IMR-90 (cell line): ENCODE measurements around the gene STAC. TPM values are rescaled to one million over a fixed set of nuclear protein-coding genes. Genes with fewer than 3 reads are reported as not detected.

Experiments used
- ATAC-seq: fragments of 200-7000 bp; cut with Tn5 transposase; 2 replicates; pipeline ENCODE4 v1.9.1; 2020; ENCODE audit warnings: low read depth, mild to moderate bottlenecking, moderate library complexity
- BruUV-seq: library from RNA; stranded (reverse); fragments of 400-500 nt; replicated peaks from 2 replicates; lab custom pipeline; 2021; lab: Mats Ljungman, UMichigan
- CTCF ChIA-PET: fragments of 300-600 bp; formaldehyde crosslinking; extraction: SDS; loops from one replicate; lab custom pipeline; 2021; ENCODE audit warnings: antibody characterized with exemption; lab: Yijun Ruan, JAX
- POLR2A ChIA-PET: fragments of 300-600 bp; sonication (Branson Sonifier 250); formaldehyde crosslinking; loops from one replicate; lab custom pipeline; 2022; ENCODE audit warnings: antibody characterized with exemption; ENCODE audit not compliant: unreplicated experiment; lab: Charles Lee
- DNase-seq: peaks from one replicate; pipeline ENCODE4 v3.0.0; 2013
- H2AFZ ChIP-seq: replicated peaks from 2 replicates; pipeline ENCODE3; 2013; ENCODE audit warnings: low read length, mild to moderate bottlenecking; ENCODE audit not compliant: poor library complexity
- H2AK5ac ChIP-seq: 2 replicates; pipeline ENCODE4 v1.6.1; 2013; ENCODE audit warnings: low read depth, low read length, inconsistent platforms
- H2AK9ac ChIP-seq: replicated peaks from 2 replicates; pipeline ENCODE3; 2013; ENCODE audit warnings: mild to moderate bottlenecking, low read depth, low read length, moderate library complexity; ENCODE audit not compliant: poor library complexity
- H2BK120ac ChIP-seq: 2 replicates; pipeline ENCODE4 v1.6.1; 2013; ENCODE audit warnings: low read depth, low read length, inconsistent platforms
- H2BK15ac ChIP-seq: 3 replicates; pipeline ENCODE4 v1.6.1; 2013; ENCODE audit warnings: low read depth, low read length, inconsistent platforms
- H2BK20ac ChIP-seq: 2 replicates; pipeline ENCODE4 v1.6.1; 2013; ENCODE audit warnings: low read depth, mild to moderate bottlenecking, inconsistent platforms, low read length, moderate library complexity
- H2BK5ac ChIP-seq: 2 replicates; pipeline ENCODE4 v1.6.1; 2013; ENCODE audit warnings: mild to moderate bottlenecking, low read depth, low read length, inconsistent platforms; ENCODE audit not compliant: poor library complexity, severe bottlenecking
- H3K14ac ChIP-seq: replicated peaks from 2 replicates; pipeline ENCODE4 v1.6.1; 2013; ENCODE audit warnings: low read depth, low read length, inconsistent platforms
- H3K18ac ChIP-seq: 2 replicates; pipeline ENCODE4 v1.6.1; 2013; ENCODE audit warnings: low read depth, low read length, control low read depth
- H3K23ac ChIP-seq: 2 replicates; pipeline ENCODE4 v1.6.1; 2013; ENCODE audit warnings: low read depth, low read length, inconsistent platforms
- H3K27ac ChIP-seq: 2 replicates; pipeline ENCODE4 v1.5.1; 2013; ENCODE audit warnings: mild to moderate bottlenecking, control low read depth, low read length; ENCODE audit not compliant: insufficient read depth
- H3K27me3 ChIP-seq: 2 replicates; pipeline ENCODE4 v1.6.1; 2013; ENCODE audit warnings: low read length; ENCODE audit not compliant: control insufficient read depth, insufficient read depth
- H3K36me3 ChIP-seq: 2 replicates; pipeline ENCODE4 v1.6.1; 2013; ENCODE audit warnings: low read length, mixed read lengths; ENCODE audit not compliant: control insufficient read depth, insufficient read depth
- H3K4ac ChIP-seq: 2 replicates; pipeline ENCODE4 v1.6.1; 2013; ENCODE audit warnings: low read depth, low read length, inconsistent platforms
- H3K4me1 ChIP-seq: 2 replicates; pipeline ENCODE4 v1.6.1; 2013; ENCODE audit warnings: low read length, mixed read lengths; ENCODE audit not compliant: control insufficient read depth, insufficient read depth
- H3K4me2 ChIP-seq: 2 replicates; pipeline ENCODE4 v1.6.1; 2013; ENCODE audit warnings: low read depth, mild to moderate bottlenecking, control low read depth, low read length, moderate library complexity
- H3K4me3 ChIP-seq: 2 replicates; pipeline ENCODE4 v1.5.1; 2013; ENCODE audit warnings: low read depth, mild to moderate bottlenecking, control low read depth, low read length, moderate library complexity; ENCODE audit not compliant: insufficient read depth
- H3K56ac ChIP-seq: 2 replicates; pipeline ENCODE4 v1.6.1; 2013; ENCODE audit warnings: low read length, inconsistent platforms; ENCODE audit not compliant: insufficient read depth; ENCODE audit errors: extremely low read depth
- H3K79me1 ChIP-seq, 2 experiments: 2 replicates each; pipeline ENCODE4 v1.6.1; 2013; ENCODE audit warnings: low read length in 2 of 2, inconsistent platforms in 1 of 2, low read depth in 1 of 2
- H3K9ac ChIP-seq: 2 replicates; pipeline ENCODE4 v1.6.1; 2013; ENCODE audit warnings: low read depth, low read length, control low read depth
- H3K9me1 ChIP-seq: 2 replicates; pipeline ENCODE4 v1.6.1; 2013; ENCODE audit warnings: low read length, inconsistent platforms; ENCODE audit not compliant: insufficient read depth
- H3K9me3 ChIP-seq: 2 replicates; pipeline ENCODE4 v1.6.1; 2013; ENCODE audit warnings: low read length; ENCODE audit not compliant: control insufficient read depth, insufficient read depth
- H4K20me1 ChIP-seq: 2 replicates; pipeline ENCODE4 v1.6.1; 2013; ENCODE audit warnings: low read length, inconsistent platforms; ENCODE audit not compliant: insufficient read depth
- H4K5ac ChIP-seq: 2 replicates; pipeline ENCODE4 v1.6.1; 2013; ENCODE audit warnings: mild to moderate bottlenecking, low read depth, low read length, control low read depth
- H4K8ac ChIP-seq, 2 experiments: 2 replicates each; pipeline ENCODE4 v1.6.1; 2013; ENCODE audit warnings: low read depth in 2 of 2, low read length in 2 of 2, control low read depth in 1 of 2, inconsistent platforms in 1 of 2
- H4K91ac ChIP-seq: 2 replicates; pipeline ENCODE4 v1.6.1; 2013; ENCODE audit warnings: low read depth, low read length, inconsistent platforms; ENCODE audit not compliant: insufficient read depth
- BHLHE40 ChIP-seq: fragments of 150-350 bp; IDR thresholded peaks from 2 replicates; pipeline ENCODE4 v1.6.1; 2016; ENCODE audit warnings: mild to moderate bottlenecking, low read depth, low read length
- CEBPB ChIP-seq: IDR thresholded peaks from 2 replicates; pipeline ENCODE4 v1.6.1; 2012; ENCODE audit warnings: low read depth, low read length, improper control_type of control experiment
- CHD1 ChIP-seq: IDR thresholded peaks from 2 replicates; pipeline ENCODE4 v1.6.1; 2012; ENCODE audit warnings: low read depth, low read length, improper control_type of control experiment
- FOS ChIP-seq: fragments of 150-350 bp; IDR thresholded peaks from 2 replicates; pipeline ENCODE4 v1.6.1; 2016; ENCODE audit warnings: low read depth, low read length
- MAFK ChIP-seq: IDR thresholded peaks from 2 replicates; pipeline ENCODE4 v1.6.1; 2012; ENCODE audit warnings: low read depth, low read length, improper control_type of control experiment
- MAZ ChIP-seq: IDR thresholded peaks from 2 replicates; pipeline ENCODE4 v1.6.1; 2012; ENCODE audit warnings: low read depth, mild to moderate bottlenecking, low read length, improper control_type of control experiment, moderate library complexity, borderline replicate concordance
- MXI1 ChIP-seq: IDR thresholded peaks from 2 replicates; pipeline ENCODE4 v1.6.1; 2012; ENCODE audit warnings: low read depth, mild to moderate bottlenecking, low read length, moderate library complexity, borderline replicate concordance
- NFE2L2 ChIP-seq: fragments of 150-350 bp; IDR thresholded peaks from 2 replicates; pipeline ENCODE4 v1.6.1; 2016; ENCODE audit warnings: low read depth, mild to moderate bottlenecking, low read length
- POLR2A ChIP-seq: IDR thresholded peaks from 2 replicates; pipeline ENCODE4 v1.6.1; 2012; ENCODE audit warnings: mild to moderate bottlenecking, low read depth, low read length
- RAD21 ChIP-seq: IDR thresholded peaks from 2 replicates; pipeline ENCODE4 v1.6.1; 2012; ENCODE audit warnings: low read length, improper control_type of control experiment
- RCOR1 ChIP-seq: IDR thresholded peaks from 2 replicates; pipeline ENCODE4 v1.6.1; 2012; ENCODE audit warnings: mild to moderate bottlenecking, low read length, improper control_type of control experiment; ENCODE audit not compliant: insufficient replicate concordance
- RFX5 ChIP-seq: IDR thresholded peaks from 2 replicates; pipeline ENCODE4 v1.8.0; 2012; ENCODE audit warnings: low read depth, mild to moderate bottlenecking, low read length, moderate library complexity
- SMC3 ChIP-seq: fragments of 150-350 bp; IDR thresholded peaks from 2 replicates; pipeline ENCODE4 v1.6.1; 2016; ENCODE audit warnings: low read depth, mild to moderate bottlenecking, antibody characterized with exemption, low read length, moderate library complexity
- WGBS, 2 experiments: methylation state at CpG; one replicate each; pipeline versions ENCODE4 v1.1.5 to v1.1.7; 2013; ENCODE audit warnings: missing lambda C conversion rate in 2 of 2; ENCODE audit not compliant: insufficient read length in 1 of 2; ENCODE audit errors: extremely low coverage in 2 of 2; 5-methylcytosine and 5-hydroxymethylcytosine counted together
- dilution Hi-C: fragments of 300-500 bp; cut with HindIII; formaldehyde crosslinking; loops from one replicate; pipeline ENCODE4 v1.14.3; 2018; ENCODE audit warnings: low sequenced_read_pairs; ENCODE audit not compliant: unreplicated experiment
- in situ Hi-C: fragments of 300-500 bp; cut with MboI; formaldehyde crosslinking; loops from 3 replicates; pipeline ENCODE4 v1.14.3; 2019; ENCODE audit warnings: low sequenced_read_pairs, inconsistent platforms, mixed read lengths
- intact Hi-C: fragments of 100-400 bp; cut with micrococcal nuclease; formaldehyde crosslinking; loops from 2 replicates; pipeline ENCODE4 v1.10.0; 2022
- polyA plus RNA-seq, 3 experiments: library from polyadenylated mRNA; depleted of rRNA; stranded (reverse); fragments of >200 nt; gene quantifications; 2 replicates each; pipeline ENCODE4 v1.2.3, GENCODE V29; 2012; ENCODE audit warnings: low replicate concordance in 1 of 3
- total RNA-seq: library from RNA; depleted of rRNA; stranded (reverse); fragments of >200 nt; gene quantifications from 2 replicates; pipeline ENCODE4 v1.2.3, GENCODE V29; 2012
- TF ChIP-seq, protein P1 (sequence below): fragments of 150-350 bp; IDR thresholded peaks from 2 replicates; pipeline ENCODE4 v1.6.1; 2016; ENCODE audit warnings: low read depth, mild to moderate bottlenecking, low read length, moderate library complexity, borderline replicate concordance
- TF ChIP-seq, protein P2 (sequence below): fragments of 150-350 bp; IDR thresholded peaks from 2 replicates; pipeline ENCODE4 v1.6.1; 2017; ENCODE audit warnings: mild to moderate bottlenecking, antibody characterized with exemption, low read length, low read depth
- TF ChIP-seq, protein P3 (sequence below): conservative IDR thresholded peaks from 2 replicates; pipeline ENCODE4 v1.5.1; 2012; ENCODE audit warnings: mild to moderate bottlenecking, low read depth, low read length, improper control_type of control experiment

STAC gene
- total and polyA plus RNA-seq, 2 of the 4 experiments (the other 2 are of a cell fraction): 0.19 to 0.36 TPM

DNA sequence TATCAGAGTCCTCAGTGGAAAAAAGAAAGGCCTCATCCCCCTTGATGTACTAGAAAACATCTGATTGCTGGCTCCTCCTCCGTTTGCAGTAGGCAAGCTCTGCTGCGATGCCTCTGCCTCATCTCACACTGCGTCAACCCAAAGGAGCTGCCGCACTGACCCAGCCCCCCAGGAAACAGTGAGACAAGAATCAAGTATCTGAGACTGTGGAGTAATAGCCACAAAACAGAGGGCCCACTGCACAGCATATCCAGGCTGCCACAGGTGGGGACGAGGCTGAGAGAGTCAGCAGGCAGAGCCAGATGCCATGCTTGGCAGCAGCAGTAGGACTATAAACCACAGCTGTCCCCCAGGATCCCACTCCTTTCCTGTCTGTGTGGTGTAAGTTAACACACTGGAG, 165.9 kb downstream of the STAC start:
- in situ Hi-C loops: no loop called here
- Histone ChIP-seq H2BK15ac (no peak overlapping the region), H3K9me3 (no peaks in the 10 kb centered on the region), H3K23ac (no peak overlapping the region), H2BK120ac (no peak overlapping the region), H3K4me3 (no peak overlapping the region), H3K56ac (no peak overlapping the region), H4K8ac (no peak overlapping the region), H3K4ac (no peak overlapping the region), H3K79me1 (no peaks in the 10 kb centered on the region), H3K4me1 (no peaks in the 10 kb centered on the region), H4K91ac (no peak overlapping the region), H3K9ac (no peak overlapping the region), H4K20me1 (no peaks in the 10 kb centered on the region), H2AFZ (no peak overlapping the region), H3K36me3 (no peaks in the 10 kb centered on the region), H3K27ac (no peak overlapping the region), H3K18ac (no peak overlapping the region), H2BK5ac (no peak overlapping the region), H3K14ac (no peak overlapping the region), H4K5ac (no peak overlapping the region), H3K4me2 (no peak overlapping the region), H3K27me3 (no peaks in the 10 kb centered on the region; the same call in 1 of the 2 replicates), H2BK20ac (no peak overlapping the region), H3K9me1 (no peaks in the 10 kb centered on the region), H2AK5ac (no peak overlapping the region), H2AK9ac (no peak overlapping the region)
- no TSS peak for BruUV-seq
- POLR2A ChIA-PET: no interaction called here
- dilution Hi-C loops: no loop called here
- intact Hi-C loops: no loop called here
- no peak for TF ChIP-seq MXI1
- TF ChIP-seq RCOR1: no peak
- TF ChIP-seq BHLHE40: no peak
- no peak for TF ChIP-seq FOS
- TF ChIP-seq, protein P1, sequence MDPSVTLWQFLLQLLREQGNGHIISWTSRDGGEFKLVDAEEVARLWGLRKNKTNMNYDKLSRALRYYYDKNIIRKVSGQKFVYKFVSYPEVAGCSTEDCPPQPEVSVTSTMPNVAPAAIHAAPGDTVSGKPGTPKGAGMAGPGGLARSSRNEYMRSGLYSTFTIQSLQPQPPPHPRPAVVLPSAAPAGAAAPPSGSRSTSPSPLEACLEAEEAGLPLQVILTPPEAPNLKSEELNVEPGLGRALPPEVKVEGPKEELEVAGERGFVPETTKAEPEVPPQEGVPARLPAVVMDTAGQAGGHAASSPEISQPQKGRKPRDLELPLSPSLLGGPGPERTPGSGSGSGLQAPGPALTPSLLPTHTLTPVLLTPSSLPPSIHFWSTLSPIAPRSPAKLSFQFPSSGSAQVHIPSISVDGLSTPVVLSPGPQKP: no peak
- no peak for TF ChIP-seq RFX5
- no peak for TF ChIP-seq MAFK
- TF ChIP-seq, protein P2, sequence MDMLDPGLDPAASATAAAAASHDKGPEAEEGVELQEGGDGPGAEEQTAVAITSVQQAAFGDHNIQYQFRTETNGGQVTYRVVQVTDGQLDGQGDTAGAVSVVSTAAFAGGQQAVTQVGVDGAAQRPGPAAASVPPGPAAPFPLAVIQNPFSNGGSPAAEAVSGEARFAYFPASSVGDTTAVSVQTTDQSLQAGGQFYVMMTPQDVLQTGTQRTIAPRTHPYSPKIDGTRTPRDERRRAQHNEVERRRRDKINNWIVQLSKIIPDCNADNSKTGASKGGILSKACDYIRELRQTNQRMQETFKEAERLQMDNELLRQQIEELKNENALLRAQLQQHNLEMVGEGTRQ: no peak
- no peak for TF ChIP-seq RAD21
- no peak for TF ChIP-seq CEBPB
- TF ChIP-seq POLR2A: no peak
- TF ChIP-seq CHD1: no peak
- TF ChIP-seq, protein P3, sequence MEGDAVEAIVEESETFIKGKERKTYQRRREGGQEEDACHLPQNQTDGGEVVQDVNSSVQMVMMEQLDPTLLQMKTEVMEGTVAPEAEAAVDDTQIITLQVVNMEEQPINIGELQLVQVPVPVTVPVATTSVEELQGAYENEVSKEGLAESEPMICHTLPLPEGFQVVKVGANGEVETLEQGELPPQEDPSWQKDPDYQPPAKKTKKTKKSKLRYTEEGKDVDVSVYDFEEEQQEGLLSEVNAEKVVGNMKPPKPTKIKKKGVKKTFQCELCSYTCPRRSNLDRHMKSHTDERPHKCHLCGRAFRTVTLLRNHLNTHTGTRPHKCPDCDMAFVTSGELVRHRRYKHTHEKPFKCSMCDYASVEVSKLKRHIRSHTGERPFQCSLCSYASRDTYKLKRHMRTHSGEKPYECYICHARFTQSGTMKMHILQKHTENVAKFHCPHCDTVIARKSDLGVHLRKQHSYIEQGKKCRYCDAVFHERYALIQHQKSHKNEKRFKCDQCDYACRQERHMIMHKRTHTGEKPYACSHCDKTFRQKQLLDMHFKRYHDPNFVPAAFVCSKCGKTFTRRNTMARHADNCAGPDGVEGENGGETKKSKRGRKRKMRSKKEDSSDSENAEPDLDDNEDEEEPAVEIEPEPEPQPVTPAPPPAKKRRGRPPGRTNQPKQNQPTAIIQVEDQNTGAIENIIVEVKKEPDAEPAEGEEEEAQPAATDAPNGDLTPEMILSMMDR: no peak
- TF ChIP-seq MAZ: no peak
- TF ChIP-seq SMC3: no peak
- no peak for TF ChIP-seq NFE2L2
- WGBS, 2 experiments: no CpG with 5 or more reads among the region's 5 CpGs
- DNase-seq (no peak), ATAC-seq (no peak)
- CTCF ChIA-PET: no interaction called here
